Sigmoid colon (tissue), 7 donors: ENCODE data around the gene ALDH1A1. TPM values are rescaled to one million over a fixed set of nuclear protein-coding genes. Genes with fewer than 3 reads are reported as not detected.

Source experiments
- DNase-seq: peaks from one replicate; pipeline ENCODE4 v3.0.0-alpha.2; 2019
- H3K27ac ChIP-seq, 4 donors: fragments of 200-600 bp; sonication (generic); one replicate each; pipeline ENCODE4 v1.5.1; 2016 to 2019; ENCODE audit warnings: mild to moderate bottlenecking in 1 of 4
- H3K27me3 ChIP-seq, 3 donors: fragments of 200-600 bp; sonication (generic); one replicate each; pipeline ENCODE4 v1.5.1; 2019; ENCODE audit warnings: mild to moderate bottlenecking in 1 of 3
- H3K36me3 ChIP-seq, 4 donors: fragments of 200-600 bp; sonication (generic); one replicate each; pipeline ENCODE4 v1.5.1; 2016 to 2019
- H3K4me1 ChIP-seq, 4 donors: fragments of 200-600 bp; sonication (generic); one replicate each; pipeline ENCODE4 v1.5.1; 2017 to 2019
- H3K4me3 ChIP-seq, 4 donors: fragments of 200-600 bp; sonication (generic); one replicate each; pipeline ENCODE4 v1.5.1; 2017 to 2019; ENCODE audit warnings: mild to moderate bottlenecking in 2 of 4, moderate library complexity in 1 of 4
- H3K9me3 ChIP-seq, 4 donors: fragments of 200-600 bp in 3 of 4; sonication (generic) in 3 of 4; one replicate each; pipeline versions ENCODE4 v1.5.1 to v1.6.1; 2013 to 2019
- CTCF ChIP-seq, 4 experiments: fragments of 450-650 bp in 3 of 4; fragments of 200-600 bp in 1 of 4; IDR thresholded peaks; one replicate each; pipeline ENCODE4 v1.5.1; 2016 to 2019; ENCODE audit warnings: antibody characterized with exemption in 4 of 4, mild to moderate bottlenecking in 3 of 4, moderate library complexity in 2 of 4
- EP300 ChIP-seq, 4 donors: sonication (generic); formaldehyde crosslinking; IDR thresholded peaks; one replicate each; pipeline ENCODE4 v1.6.1; 2017; ENCODE audit warnings: antibody characterized with exemption in 4 of 4
- POLR2A ChIP-seq, 2 donors: fragments of 450-650 bp; IDR thresholded peaks; one replicate each; pipeline ENCODE4 v1.6.1; 2016; ENCODE audit warnings: antibody characterized with exemption in 2 of 2, mild to moderate bottlenecking in 2 of 2, moderate library complexity in 2 of 2
- POLR2AphosphoS5 ChIP-seq, 4 donors: sonication (generic); formaldehyde crosslinking; IDR thresholded peaks; one replicate each; pipeline ENCODE4 v1.6.1; 2017; ENCODE audit warnings: antibody characterized with exemption in 4 of 4
- WGBS, 2 donors: extraction: QIAGEN DNeasy Blood & Tissue Kit; methylation state at CpG; one replicate each; pipeline ENCODE4 v1.1.7; 2013; 5-methylcytosine and 5-hydroxymethylcytosine counted together
- intact Hi-C: fragments of 100-400 bp; cut with DNase I; formaldehyde crosslinking; loops from one replicate; pipeline ENCODE4 v1.15.1; 2023
- polyA plus RNA-seq, 3 donors: library from polyadenylated mRNA; stranded (reverse); fragments of 200-250 nt; gene quantifications; one replicate each; pipeline ENCODE4 v1.2.3, GENCODE V29; 2013
- total RNA-seq, 4 donors: library from RNA; depleted of rRNA; stranded (reverse); fragments of >200 nt; gene quantifications; one replicate each; pipeline ENCODE4 v1.1.0, GENCODE V29; 2016
- donor health status: healthy with polysubstance abuse.
- donor health status: Bipolar disorder and iron deficiency.
- donor health status: healthy.

The ALDH1A1 gene
- total and polyA plus RNA-seq, 7 donors = 52.6 to 353 (median 241) TPM

DNA sequence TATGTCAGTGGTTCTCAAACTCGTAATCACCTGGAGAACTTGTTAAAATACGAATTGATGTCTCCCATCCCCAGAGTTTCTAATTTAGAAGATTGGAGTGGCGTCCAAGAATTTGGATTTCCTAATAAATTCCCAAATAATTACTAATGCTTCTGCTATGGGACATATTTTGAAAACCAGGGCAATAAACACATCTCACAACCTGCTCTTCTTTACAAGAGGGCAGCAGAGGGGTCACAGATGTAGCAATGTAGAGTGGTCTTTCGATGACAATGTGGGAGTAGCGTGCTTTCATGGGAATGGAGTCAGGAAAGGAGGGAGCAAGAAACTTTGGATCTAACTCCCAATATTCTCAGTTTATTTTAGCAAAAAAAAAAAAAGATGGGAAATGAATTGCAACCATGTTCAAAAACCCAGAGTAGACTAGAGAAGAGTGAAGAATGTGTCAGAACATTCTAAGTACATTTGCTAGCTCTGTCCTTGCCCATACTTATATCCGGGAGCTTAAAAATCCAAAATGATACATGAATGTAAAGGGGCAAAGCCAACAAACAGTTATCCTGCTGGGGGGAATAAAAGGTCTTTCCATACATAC, 33.8 kb upstream of the ALDH1A1 start:
- no peaks in the 10 kb centered on the region for H3K27me3 ChIP-seq
- H3K9me3 ChIP-seq = no peaks in the 10 kb centered on the region
- WGBS, 2 donors = 94 to 96% methylated on average over 6 of the region's 6 CpGs
- peaks cover 0 to 35% (median 24%) of the 10 kb centered on the region in 4 donors for H3K4me1 ChIP-seq
- no peaks in the 10 kb centered on the region for H3K36me3 ChIP-seq
- H3K27ac ChIP-seq = peak overlapping the region in 3 of 4 donors; percentile 27 to 67 (median 54)
- DNase-seq = no peak
- intact Hi-C loops = no loop called here
- H3K4me3 ChIP-seq = no peak overlapping the region
- no peak for TF ChIP-seq CTCF (IDR thresholded peaks at IDR 0.05)
- no peak for TF ChIP-seq EP300 (IDR thresholded peaks at IDR 0.05)
- TF ChIP-seq POLR2A (IDR thresholded peaks at IDR 0.05) = no peak
- TF ChIP-seq POLR2AphosphoS5 (IDR thresholded peaks at IDR 0.05) = no peak

DNA sequence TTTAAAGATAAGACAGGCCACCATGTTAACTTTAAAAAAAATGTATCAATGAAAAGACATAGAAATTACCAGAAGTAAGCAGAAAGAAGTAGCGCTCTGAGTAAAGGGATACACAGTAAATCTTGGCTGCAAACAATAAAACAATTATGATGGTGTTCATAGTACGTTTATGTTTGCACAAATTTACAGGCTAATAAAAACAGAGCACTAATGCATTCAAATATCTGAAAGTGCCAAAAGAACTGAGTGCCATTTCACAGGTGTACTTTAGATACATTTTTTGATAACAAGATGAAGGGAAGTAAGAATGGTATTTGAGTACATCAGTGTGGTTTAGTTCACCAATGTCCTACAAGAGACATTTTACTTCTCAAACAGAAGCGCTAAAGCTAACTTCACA, 32.9 kb upstream of the ALDH1A1 start:
- H3K27me3 ChIP-seq = no peaks in the 10 kb centered on the region
- TF ChIP-seq CTCF (IDR thresholded peaks at IDR 0.05) (no peak), POLR2AphosphoS5 (IDR thresholded peaks at IDR 0.05) (peak in 2 of 4 donors; percentile 12 to 22), EP300 (IDR thresholded peaks at IDR 0.05) (peak in 1 of 4 donors; percentile 27), POLR2A (IDR thresholded peaks at IDR 0.05) (no peak)
- H3K9me3 ChIP-seq = no peaks in the 10 kb centered on the region
- 15 to 66% methylated on average over 3 of the region's 3 CpGs for WGBS, 2 donors
- H3K27ac ChIP-seq = peak overlapping the region in 3 of 4 donors; percentile 29 to 67 (median 63)
- H3K36me3 ChIP-seq = no peaks in the 10 kb centered on the region
- H3K4me3 ChIP-seq = no peak overlapping the region
- H3K4me1 ChIP-seq = peaks cover 0 to 35% (median 24%) of the 10 kb centered on the region in 4 donors
- intact Hi-C loops = no loop called here
- no peak for DNase-seq

GRCh38 chr9:72984991-72985390, 32.1 kb upstream of the ALDH1A1 start:
- TF ChIP-seq EP300 (IDR thresholded peaks at IDR 0.05) (peak; percentile 55 to 98 (median 78)), POLR2A (IDR thresholded peaks at IDR 0.05) (no peak), POLR2AphosphoS5 (IDR thresholded peaks at IDR 0.05) (peak; percentile 47 to 81 (median 70))
- no peaks in the 10 kb centered on the region for H3K9me3 ChIP-seq
- no peaks in the 10 kb centered on the region for H3K27me3 ChIP-seq
- WGBS, 2 donors = 15 to 70% methylated on average over 3 of the region's 3 CpGs
- peaks cover 0 to 35% (median 24%) of the 10 kb centered on the region in 4 donors for H3K4me1 ChIP-seq
- H3K36me3 ChIP-seq = no peaks in the 10 kb centered on the region
- H3K4me3 ChIP-seq = no peak overlapping the region
- intact Hi-C loops = no loop called here
- peak; percentile 66 for DNase-seq
- H3K27ac ChIP-seq = peak overlapping the region in 3 of 4 donors; percentile 29 to 67 (median 63)

DNA sequence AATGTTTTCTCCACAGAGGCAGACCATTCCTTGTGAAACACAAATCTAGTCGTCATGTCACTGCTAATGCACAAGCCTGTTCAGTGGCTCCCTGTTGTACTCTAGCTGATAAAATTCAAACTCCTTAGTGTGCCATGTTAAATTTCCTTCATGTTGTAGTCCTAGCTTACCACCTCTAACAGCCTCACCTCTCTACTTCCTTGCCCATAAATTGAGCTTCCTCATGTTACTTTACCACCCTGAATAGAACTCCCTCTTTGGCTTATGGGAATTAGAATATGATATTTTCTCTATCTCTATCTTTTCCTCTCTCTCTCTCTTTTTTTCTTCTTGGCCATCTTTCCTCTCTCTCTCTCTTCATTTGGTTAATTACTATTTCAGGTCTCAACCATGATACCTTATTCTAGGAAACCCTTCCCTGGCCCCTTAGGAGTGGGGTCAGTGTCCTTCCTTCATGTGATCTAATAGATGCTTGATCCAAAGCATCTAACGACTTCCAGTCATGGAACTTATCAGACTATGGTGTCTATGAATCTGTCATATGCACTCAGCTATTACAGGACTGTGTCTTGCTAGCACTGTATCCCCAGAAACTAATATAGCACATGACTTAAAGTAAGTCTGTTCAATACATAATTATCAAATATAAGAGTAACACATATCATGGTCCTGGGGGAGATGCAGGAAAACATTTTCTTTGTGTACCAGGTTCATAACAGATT, 31.5 kb upstream of the ALDH1A1 start:
- H3K9me3 ChIP-seq = no peaks in the 10 kb centered on the region
- H3K27me3 ChIP-seq = no peaks in the 10 kb centered on the region
- H3K4me1 ChIP-seq = peaks cover 0 to 38% (median 27%) of the 10 kb centered on the region in 4 donors
- DNase-seq = no peak
- no peak for TF ChIP-seq POLR2AphosphoS5 (IDR thresholded peaks at IDR 0.05)
- TF ChIP-seq EP300 (IDR thresholded peaks at IDR 0.05) = no peak
- TF ChIP-seq CTCF (IDR thresholded peaks at IDR 0.05) = no peak
- no peak for TF ChIP-seq POLR2A (IDR thresholded peaks at IDR 0.05)
- H3K36me3 ChIP-seq = no peaks in the 10 kb centered on the region
- no peak overlapping the region for H3K4me3 ChIP-seq
- intact Hi-C loops = no loop called here
- H3K27ac ChIP-seq = peak overlapping the region in 3 of 4 donors; percentile 29 to 67 (median 63)
- 61 to 71% methylated on average over 2 of the region's 2 CpGs for whole genome bisulfite sequencing, 2 donors

- no peak overlapping the region for H3K4me3 ChIP-seq
- no peaks in the 10 kb centered on the region for H3K36me3 ChIP-seq
- 16 to 53% methylated on average over 5 of the region's 5 CpGs for WGBS, 2 donors
- H3K27me3 ChIP-seq = no peaks in the 10 kb centered on the region
- no peak for DNase-seq
- H3K4me1 ChIP-seq = peaks cover 0 to 45% (median 34%) of the 10 kb centered on the region in 4 donors
- H3K27ac ChIP-seq = peak overlapping the region in 3 of 4 donors; percentile 29 to 67 (median 63)
- intact Hi-C loops = no loop called here
- H3K9me3 ChIP-seq = no peaks in the 10 kb centered on the region
- TF ChIP-seq CTCF (IDR thresholded peaks at IDR 0.05) (no peak), POLR2A (IDR thresholded peaks at IDR 0.05) (no peak), POLR2AphosphoS5 (IDR thresholded peaks at IDR 0.05) (no peak), EP300 (IDR thresholded peaks at IDR 0.05) (no peak)
These were observed 30.8 kb upstream of the ALDH1A1 start for GRCh38 chr9:72983512-72984225.
